SK-N-SH treated with all-trans-retinoic acid at 6 μM for 48 hours (cell line): ENCODE data around the gene MCEMP1.

ENCODE experiments used
- ATAC-seq: fragments of 200-7000 bp; cut with Tn5 transposase; 3 replicates; pipeline ENCODE4 v1.9.1; 2020; ENCODE audit warnings: mild to moderate bottlenecking, moderate library complexity
- BACH2 ChIP-seq: fragments of 250-450 bp; sonication (Bioruptor Pico); IDR thresholded peaks from 2 replicates; pipeline ENCODE4 v1.9.0; 2021; ENCODE audit warnings: mild to moderate bottlenecking, borderline replicate concordance
- CSDC2 ChIP-seq: fragments of 250-450 bp; sonication (Bioruptor Pico); IDR thresholded peaks from 2 replicates; pipeline ENCODE4 v1.5.0; 2020; ENCODE audit warnings: mild to moderate bottlenecking, moderate library complexity
- ESRRG ChIP-seq: fragments of 250-450 bp; sonication (Bioruptor Pico); IDR thresholded peaks from 2 replicates; pipeline ENCODE4 v1.6.1; 2021; ENCODE audit warnings: mild to moderate bottlenecking
- GLIS3 ChIP-seq: fragments of 250-450 bp; sonication (Bioruptor Pico); IDR thresholded peaks from 2 replicates; pipeline ENCODE4 v1.5.0; 2020; ENCODE audit warnings: mild to moderate bottlenecking, moderate library complexity
- ISL1 ChIP-seq: fragments of 250-450 bp; sonication (Bioruptor Pico); IDR thresholded peaks from 2 replicates; pipeline ENCODE4 v2.1.2; 2022; ENCODE audit warnings: mild to moderate bottlenecking, moderate library complexity
- OSR1 ChIP-seq: fragments of 250-450 bp; sonication (Bioruptor Pico); IDR thresholded peaks from 2 replicates; pipeline ENCODE4 v1.8.0; 2022; ENCODE audit warnings: moderate library complexity, mild to moderate bottlenecking, inconsistent platforms
- PPARA ChIP-seq: fragments of 250-450 bp; sonication (Bioruptor Pico); IDR thresholded peaks from 2 replicates; pipeline ENCODE4 v1.5.0; 2020; ENCODE audit warnings: mild to moderate bottlenecking, borderline replicate concordance
- RARB ChIP-seq: fragments of 250-450 bp; sonication (Bioruptor Pico); IDR thresholded peaks from 2 replicates; pipeline ENCODE4 v1.8.0; 2021; ENCODE audit warnings: mild to moderate bottlenecking, moderate library complexity
- TCF4 ChIP-seq: fragments of 250-450 bp; sonication (Bioruptor Pico); IDR thresholded peaks from 2 replicates; pipeline ENCODE4 v1.8.0; 2021; ENCODE audit warnings: mild to moderate bottlenecking, moderate library complexity, borderline replicate concordance
- TOX ChIP-seq: fragments of 250-450 bp; sonication (Bioruptor Pico); IDR thresholded peaks from 2 replicates; pipeline ENCODE4 v1.8.0; 2021; ENCODE audit warnings: mild to moderate bottlenecking, moderate library complexity, borderline replicate concordance
- ZC3H10 ChIP-seq: fragments of 250-450 bp; sonication (Bioruptor Pico); IDR thresholded peaks from 2 replicates; pipeline ENCODE4 v1.5.1; 2021; ENCODE audit warnings: mild to moderate bottlenecking, moderate library complexity
- ZFP3 ChIP-seq: fragments of 250-450 bp; sonication (Bioruptor Pico); IDR thresholded peaks from 2 replicates; pipeline ENCODE4 v1.5.0; 2020; ENCODE audit warnings: mild to moderate bottlenecking, moderate library complexity
- ZFP30 ChIP-seq: fragments of 450-650 bp; formaldehyde crosslinking; IDR thresholded peaks from 2 replicates; pipeline ENCODE4 v1.5.0; 2022; ENCODE audit warnings: mild to moderate bottlenecking, moderate library complexity
- ZNF565 ChIP-seq: fragments of 450-650 bp; formaldehyde crosslinking; conservative IDR thresholded peaks from 2 replicates; pipeline ENCODE4 v1.5.0; 2020; ENCODE audit warnings: low read depth, mild to moderate bottlenecking, moderate library complexity
- ZNF70 ChIP-seq: fragments of 450-650 bp; formaldehyde crosslinking; IDR thresholded peaks from 2 replicates; pipeline ENCODE4 v1.5.0; 2020; ENCODE audit warnings: mild to moderate bottlenecking, moderate library complexity
- ZNF8 ChIP-seq: fragments of 450-650 bp; formaldehyde crosslinking; IDR thresholded peaks from 2 replicates; pipeline ENCODE4 v1.5.0; 2020; ENCODE audit warnings: mild to moderate bottlenecking, moderate library complexity
- TF ChIP-seq, protein P1 (sequence below): fragments of 250-450 bp; sonication (Bioruptor Pico); IDR thresholded peaks from 2 replicates; pipeline ENCODE4 v1.5.0; 2020; ENCODE audit warnings: mild to moderate bottlenecking, moderate library complexity
- TF ChIP-seq, protein P2 (sequence below): fragments of 250-450 bp; sonication (Bioruptor Pico); IDR thresholded peaks from 2 replicates; pipeline ENCODE4 v1.5.1; 2020; ENCODE audit warnings: low read depth, mild to moderate bottlenecking, moderate library complexity
- TF ChIP-seq, protein P3 (sequence below): fragments of 250-450 bp; sonication (Bioruptor Pico); IDR thresholded peaks from 2 replicates; pipeline ENCODE4 v1.8.0; 2021; ENCODE audit warnings: low read depth, mild to moderate bottlenecking, moderate library complexity, borderline replicate concordance
- TF ChIP-seq, protein P4 (sequence below): fragments of 250-450 bp; sonication (Bioruptor Pico); IDR thresholded peaks from 2 replicates; pipeline ENCODE4 v1.5.1; 2021; ENCODE audit warnings: mild to moderate bottlenecking, moderate library complexity

MCEMP1 gene

DNA sequence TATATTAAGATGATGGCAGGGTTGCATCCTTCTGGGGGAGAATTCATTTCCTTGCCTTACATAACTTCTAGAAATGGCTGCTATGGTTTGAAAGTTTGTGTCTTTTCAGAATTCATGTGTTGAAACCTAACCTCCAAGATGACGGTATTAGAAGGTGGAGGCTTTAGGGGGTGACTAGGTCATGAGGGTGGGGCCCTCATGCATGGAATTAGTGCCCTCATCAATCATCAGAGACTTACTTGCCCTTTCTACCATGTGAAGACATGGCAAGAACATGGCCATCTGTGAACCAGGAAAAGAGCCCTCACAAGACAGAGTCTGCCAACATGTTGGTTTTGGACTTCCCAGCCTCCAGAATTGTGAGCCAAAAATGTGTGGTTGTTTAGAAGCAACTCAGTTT is 39.9 kb downstream of the MCEMP1 start:
- no peak for TF ChIP-seq ZNF565 (CRISPR knock-in tag)
- TF ChIP-seq, protein P1, sequence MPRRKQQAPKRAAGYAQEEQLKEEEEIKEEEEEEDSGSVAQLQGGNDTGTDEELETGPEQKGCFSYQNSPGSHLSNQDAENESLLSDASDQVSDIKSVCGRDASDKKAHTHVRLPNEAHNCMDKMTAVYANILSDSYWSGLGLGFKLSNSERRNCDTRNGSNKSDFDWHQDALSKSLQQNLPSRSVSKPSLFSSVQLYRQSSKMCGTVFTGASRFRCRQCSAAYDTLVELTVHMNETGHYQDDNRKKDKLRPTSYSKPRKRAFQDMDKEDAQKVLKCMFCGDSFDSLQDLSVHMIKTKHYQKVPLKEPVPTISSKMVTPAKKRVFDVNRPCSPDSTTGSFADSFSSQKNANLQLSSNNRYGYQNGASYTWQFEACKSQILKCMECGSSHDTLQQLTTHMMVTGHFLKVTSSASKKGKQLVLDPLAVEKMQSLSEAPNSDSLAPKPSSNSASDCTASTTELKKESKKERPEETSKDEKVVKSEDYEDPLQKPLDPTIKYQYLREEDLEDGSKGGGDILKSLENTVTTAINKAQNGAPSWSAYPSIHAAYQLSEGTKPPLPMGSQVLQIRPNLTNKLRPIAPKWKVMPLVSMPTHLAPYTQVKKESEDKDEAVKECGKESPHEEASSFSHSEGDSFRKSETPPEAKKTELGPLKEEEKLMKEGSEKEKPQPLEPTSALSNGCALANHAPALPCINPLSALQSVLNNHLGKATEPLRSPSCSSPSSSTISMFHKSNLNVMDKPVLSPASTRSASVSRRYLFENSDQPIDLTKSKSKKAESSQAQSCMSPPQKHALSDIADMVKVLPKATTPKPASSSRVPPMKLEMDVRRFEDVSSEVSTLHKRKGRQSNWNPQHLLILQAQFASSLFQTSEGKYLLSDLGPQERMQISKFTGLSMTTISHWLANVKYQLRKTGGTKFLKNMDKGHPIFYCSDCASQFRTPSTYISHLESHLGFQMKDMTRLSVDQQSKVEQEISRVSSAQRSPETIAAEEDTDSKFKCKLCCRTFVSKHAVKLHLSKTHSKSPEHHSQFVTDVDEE (CRISPR knock-in tag): no peak
- TF ChIP-seq TCF4 (CRISPR knock-in tag): no peak
- TF ChIP-seq, protein P2, sequence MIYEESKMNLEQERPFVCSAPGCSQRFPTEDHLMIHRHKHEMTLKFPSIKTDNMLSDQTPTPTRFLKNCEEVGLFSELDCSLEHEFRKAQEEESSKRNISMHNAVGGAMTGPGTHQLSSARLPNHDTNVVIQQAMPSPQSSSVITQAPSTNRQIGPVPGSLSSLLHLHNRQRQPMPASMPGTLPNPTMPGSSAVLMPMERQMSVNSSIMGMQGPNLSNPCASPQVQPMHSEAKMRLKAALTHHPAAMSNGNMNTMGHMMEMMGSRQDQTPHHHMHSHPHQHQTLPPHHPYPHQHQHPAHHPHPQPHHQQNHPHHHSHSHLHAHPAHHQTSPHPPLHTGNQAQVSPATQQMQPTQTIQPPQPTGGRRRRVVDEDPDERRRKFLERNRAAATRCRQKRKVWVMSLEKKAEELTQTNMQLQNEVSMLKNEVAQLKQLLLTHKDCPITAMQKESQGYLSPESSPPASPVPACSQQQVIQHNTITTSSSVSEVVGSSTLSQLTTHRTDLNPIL (CRISPR knock-in tag): no peak
- no peak for TF ChIP-seq ZNF8 (CRISPR knock-in tag)
- TF ChIP-seq CSDC2 (CRISPR knock-in tag): no peak
- TF ChIP-seq BACH2 (CRISPR knock-in tag): no peak
- TF ChIP-seq ISL1 (CRISPR knock-in tag): no peak
- TF ChIP-seq ZFP30 (CRISPR knock-in tag): no peak
- no peak for TF ChIP-seq PPARA
- TF ChIP-seq, protein P3, sequence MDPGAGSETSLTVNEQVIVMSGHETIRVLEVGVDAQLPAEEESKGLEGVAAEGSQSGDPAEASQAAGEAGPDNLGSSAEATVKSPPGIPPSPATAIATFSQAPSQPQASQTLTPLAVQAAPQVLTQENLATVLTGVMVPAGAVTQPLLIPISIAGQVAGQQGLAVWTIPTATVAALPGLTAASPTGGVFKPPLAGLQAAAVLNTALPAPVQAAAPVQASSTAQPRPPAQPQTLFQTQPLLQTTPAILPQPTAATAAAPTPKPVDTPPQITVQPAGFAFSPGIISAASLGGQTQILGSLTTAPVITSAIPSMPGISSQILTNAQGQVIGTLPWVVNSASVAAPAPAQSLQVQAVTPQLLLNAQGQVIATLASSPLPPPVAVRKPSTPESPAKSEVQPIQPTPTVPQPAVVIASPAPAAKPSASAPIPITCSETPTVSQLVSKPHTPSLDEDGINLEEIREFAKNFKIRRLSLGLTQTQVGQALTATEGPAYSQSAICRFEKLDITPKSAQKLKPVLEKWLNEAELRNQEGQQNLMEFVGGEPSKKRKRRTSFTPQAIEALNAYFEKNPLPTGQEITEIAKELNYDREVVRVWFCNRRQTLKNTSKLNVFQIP (CRISPR knock-in tag): no peak
- no peak for TF ChIP-seq RARB
- TF ChIP-seq ESRRG: no peak
- no peak for ATAC-seq

DNA sequence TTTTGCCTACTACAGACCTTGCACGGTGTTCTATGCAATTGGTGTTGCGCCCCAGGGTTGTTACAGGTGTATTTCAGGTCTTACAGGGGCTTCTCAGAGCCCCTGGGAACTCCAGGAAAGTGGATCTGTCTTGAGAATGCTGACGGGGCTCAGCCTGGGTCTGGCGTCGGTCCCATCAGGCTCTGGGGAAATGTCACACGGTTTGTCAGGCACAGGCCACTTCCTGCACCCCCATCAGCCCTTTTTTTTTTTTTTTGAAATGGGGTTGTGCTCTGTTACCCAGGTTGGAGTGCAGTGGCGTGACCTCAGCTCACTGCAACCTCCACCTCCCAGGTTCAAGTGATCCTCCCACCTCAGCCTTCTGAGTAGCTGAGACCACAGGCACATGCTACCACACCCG is 41.8 kb downstream of the MCEMP1 start:
- ATAC-seq: no peak
- no peak for TF ChIP-seq BACH2 (CRISPR knock-in tag)
- TF ChIP-seq, protein P1 (CRISPR knock-in tag): no peak
- TF ChIP-seq TCF4 (CRISPR knock-in tag): no peak
- TF ChIP-seq ZNF70 (CRISPR knock-in tag): no peak
- TF ChIP-seq ZNF565 (CRISPR knock-in tag): no peak
- TF ChIP-seq ZC3H10 (CRISPR knock-in tag): no peak
- no peak for TF ChIP-seq PPARA
- no peak for TF ChIP-seq RARB
- TF ChIP-seq CSDC2 (CRISPR knock-in tag): no peak
- no peak for TF ChIP-seq GLIS3 (CRISPR knock-in tag)
- no peak for TF ChIP-seq ZNF8 (CRISPR knock-in tag)
- TF ChIP-seq, protein P3 (CRISPR knock-in tag): no peak
- TF ChIP-seq, all 23 proteins: peak for 0

DNA sequence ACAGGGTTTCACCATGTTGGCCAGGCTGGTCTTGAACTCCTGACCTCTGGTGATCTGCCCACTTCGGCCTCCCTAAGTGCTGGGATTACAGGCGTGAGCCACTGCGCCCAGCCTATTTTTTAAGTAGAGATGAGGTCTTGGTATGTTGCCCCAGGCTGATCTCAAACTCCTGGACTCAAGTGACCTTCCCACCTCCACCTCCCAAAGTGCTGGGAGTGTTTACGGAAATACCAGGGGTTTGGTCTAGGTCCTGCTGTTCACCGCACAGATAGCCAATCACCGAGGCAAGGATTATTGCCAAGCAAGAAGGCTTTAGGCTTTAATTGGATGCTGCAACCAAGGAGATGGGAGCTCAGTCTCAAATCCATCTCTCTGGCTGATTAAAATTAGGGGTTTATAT is 43.5 kb downstream of the MCEMP1 start:
- TF ChIP-seq GLIS3 (CRISPR knock-in tag): no peak
- TF ChIP-seq BACH2 (CRISPR knock-in tag): no peak
- no peak for TF ChIP-seq TOX (CRISPR knock-in tag)
- TF ChIP-seq, protein P4, sequence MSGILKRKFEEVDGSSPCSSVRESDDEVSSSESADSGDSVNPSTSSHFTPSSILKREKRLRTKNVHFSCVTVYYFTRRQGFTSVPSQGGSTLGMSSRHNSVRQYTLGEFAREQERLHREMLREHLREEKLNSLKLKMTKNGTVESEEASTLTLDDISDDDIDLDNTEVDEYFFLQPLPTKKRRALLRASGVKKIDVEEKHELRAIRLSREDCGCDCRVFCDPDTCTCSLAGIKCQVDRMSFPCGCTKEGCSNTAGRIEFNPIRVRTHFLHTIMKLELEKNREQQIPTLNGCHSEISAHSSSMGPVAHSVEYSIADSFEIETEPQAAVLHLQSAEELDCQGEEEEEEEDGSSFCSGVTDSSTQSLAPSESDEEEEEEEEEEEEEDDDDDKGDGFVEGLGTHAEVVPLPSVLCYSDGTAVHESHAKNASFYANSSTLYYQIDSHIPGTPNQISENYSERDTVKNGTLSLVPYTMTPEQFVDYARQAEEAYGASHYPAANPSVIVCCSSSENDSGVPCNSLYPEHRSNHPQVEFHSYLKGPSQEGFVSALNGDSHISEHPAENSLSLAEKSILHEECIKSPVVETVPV (CRISPR knock-in tag): no peak
- TF ChIP-seq OSR1: no peak
- no peak for TF ChIP-seq ZFP3
- TF ChIP-seq ESRRG: no peak
- TF ChIP-seq, protein P1 (CRISPR knock-in tag): no peak
- no peak for ATAC-seq
